GM12878 (cell line): ENCODE data around the gene RFX3. TPM values are rescaled to one million over a fixed set of nuclear protein-coding genes. Genes with fewer than 3 reads are reported as not detected.

Source experiments
- ATAC-seq: fragments of 200-7000 bp; cut with Tn5 transposase; 3 replicates; pipeline ENCODE4 v1.9.1; 2020; ENCODE audit warnings: mild to moderate bottlenecking, moderate library complexity
- BruUV-seq: library from RNA; stranded (reverse); fragments of 400-500 nt; replicated peaks from 2 replicates; lab custom pipeline; 2021; lab: Mats Ljungman, UMichigan
- CTCF ChIA-PET: fragments of 300-600 bp; sonication (Branson Sonifier 250); formaldehyde crosslinking; extraction: SDS; loops from one replicate; lab custom pipeline; 2021; ENCODE audit warnings: inconsistent platforms; lab: Yijun Ruan, JAX
- POLR2A ChIA-PET: fragments of 350-600 bp; formaldehyde crosslinking; extraction: SDS; loops from one replicate; lab custom pipeline; 2021; ENCODE audit warnings: inconsistent platforms; lab: Charles Lee
- RAD21 ChIA-PET: fragments of 300-600 bp; sonication (Branson Sonifier 250); formaldehyde crosslinking; loops from one replicate; lab custom pipeline; 2023; ENCODE audit warnings: antibody characterized with exemption; ENCODE audit not compliant: unreplicated experiment; lab: Charles Lee
- SMC1A ChIA-PET: fragments of 300-600 bp; sonication (Branson Sonifier 250); formaldehyde crosslinking; loops from one replicate; lab custom pipeline; 2023; ENCODE audit not compliant: unreplicated experiment, uncharacterized antibody; lab: Charles Lee
- DNase-seq: peaks from one replicate; pipeline ENCODE4 v3.0.0-alpha.2; 2011; ENCODE audit warnings: low read depth, low spot score
- FAIRE-seq: peaks from 3 replicates; lab custom pipeline; 2011; peaks lifted over from hg19 to GRCh38; lab: Jason Lieb, UNC
- H2AFZ ChIP-seq: 2 replicates; pipeline ENCODE4 v1.6.0; 2011; ENCODE audit warnings: low read depth, low read length, control low read depth; ENCODE audit not compliant: control insufficient read depth
- H3K27ac ChIP-seq: 2 replicates; pipeline ENCODE4 v1.5.1; 2011; ENCODE audit warnings: control low read depth; ENCODE audit not compliant: control insufficient read depth, insufficient read depth
- H3K27me3 ChIP-seq, 2 experiments: replicated peaks in 1 of 2; 2 replicates each; pipeline versions ENCODE4 v1.6.0 to v1.6.1; 2011; ENCODE audit warnings: low read length in 1 of 2; ENCODE audit not compliant: control insufficient read depth in 2 of 2, insufficient read depth in 2 of 2
- H3K36me3 ChIP-seq, 2 experiments: 2 replicates each; pipeline ENCODE4 v1.5.1; 2011; ENCODE audit warnings: low read length in 1 of 2; ENCODE audit not compliant: control insufficient read depth in 2 of 2, insufficient read depth in 2 of 2
- H3K4me1 ChIP-seq: 2 replicates; pipeline ENCODE4 v1.6.1; 2011; ENCODE audit warnings: mild to moderate bottlenecking, low read length, moderate library complexity, mixed read lengths; ENCODE audit not compliant: control insufficient read depth, insufficient read depth
- H3K4me2 ChIP-seq: 2 replicates; pipeline ENCODE4 v1.6.0; 2011; ENCODE audit warnings: control low read depth; ENCODE audit not compliant: control insufficient read depth, insufficient read depth
- H3K4me3 ChIP-seq: fragments of 200-600 bp; sonication (generic); 2 replicates; pipeline ENCODE4 v1.5.1; 2016
- H3K79me2 ChIP-seq: 2 replicates; pipeline ENCODE4 v1.6.0; 2011; ENCODE audit warnings: low read length; ENCODE audit not compliant: control insufficient read depth, insufficient read depth
- H3K9ac ChIP-seq: 2 replicates; pipeline ENCODE4 v1.8.0; 2011; ENCODE audit warnings: low read length, control low read depth, mixed read lengths; ENCODE audit not compliant: control insufficient read depth, insufficient read depth
- H3K9me3 ChIP-seq: replicated peaks from 3 replicates; pipeline ENCODE4 v1.5.1; 2011; ENCODE audit warnings: mild to moderate bottlenecking, low read length; ENCODE audit not compliant: control insufficient read depth, insufficient read depth
- H4K20me1 ChIP-seq: 2 replicates; pipeline ENCODE4 v1.6.0; 2011; ENCODE audit not compliant: control insufficient read depth, insufficient read depth
- CREB1 ChIP-seq: IDR thresholded peaks from 2 replicates; pipeline ENCODE4 v1.6.1; 2012; ENCODE audit warnings: low read depth, mild to moderate bottlenecking, inconsistent platforms
- DPF2 ChIP-seq: fragments of 450-650 bp; IDR thresholded peaks from 2 replicates; pipeline ENCODE4 v1.6.1; 2017; ENCODE audit warnings: mild to moderate bottlenecking
- POLR2A ChIP-seq: IDR thresholded peaks from 2 replicates; pipeline ENCODE4 v1.6.1; 2011; ENCODE audit warnings: low read depth, mild to moderate bottlenecking, low read length
- YBX1 ChIP-seq: fragments of 450-650 bp; IDR thresholded peaks from 2 replicates; pipeline ENCODE4 v1.6.1; 2016; ENCODE audit warnings: antibody characterized with exemption
- WGBS: methylation state at CpG from one replicate; pipeline ENCODE4 v1.1.6; 2016; ENCODE audit warnings: low lambda C conversion rate; ENCODE audit not compliant: insufficient replicate concordance, insufficient coverage; ENCODE audit errors: missing lambda C conversion rate; 5-methylcytosine and 5-hydroxymethylcytosine counted together
- in situ Hi-C: fragments of 300-500 bp; cut with MboI; formaldehyde crosslinking; loops from 9 replicates; pipeline ENCODE4 v1.14.3; 2018; ENCODE audit warnings: mixed read lengths
- intact Hi-C: fragments of 100-400 bp; cut with micrococcal nuclease; formaldehyde crosslinking; loops from one replicate; pipeline ENCODE4 v1.14.2; 2022; ENCODE audit not compliant: unreplicated experiment
- polyA plus RNA-seq, 11 experiments: library from polyadenylated mRNA; depleted of rRNA in 4 of 11; unstranded in 6 of 11; stranded (reverse) in 5 of 11; fragments of >200 nt; fragmentation: Nextera tagmentation in 4 of 11; fragmentation: Illumina TruSeq in 1 of 11; extraction: Ambion mirVana in 4 of 11; extraction: Trizol in 1 of 11; gene quantifications; 1 replicate in 1 of 11; 2 replicates in 10 of 11; pipeline versions ENCODE4 v1.2.1 to v1.2.3, GENCODE V29; 2011 to 2016; ENCODE audit warnings: inconsistent platforms in 2 of 11, missing spikeins in 2 of 11, low read depth in 1 of 11
- total RNA-seq, 4 experiments: library from RNA; depleted of rRNA in 3 of 4; stranded (reverse); fragments of >200 nt in 3 of 4; fragmentation: Illumina TruSeq in 1 of 4; extraction: Trizol in 1 of 4; gene quantifications; 2 replicates each; pipeline versions ENCODE4 v1.2.1 to v1.2.3, GENCODE V29; 2013 to 2021
- TF ChIP-seq, protein P1 (sequence below): IDR thresholded peaks from 2 replicates; pipeline ENCODE4 v1.6.1; 2011; ENCODE audit warnings: borderline replicate concordance, low read depth, mild to moderate bottlenecking, moderate library complexity, low read length; ENCODE audit not compliant: insufficient read depth, poor library complexity, severe bottlenecking

Gene RFX3
- total and polyA plus RNA-seq, 10 of the 15 experiments (the other 5 are each of a cell fraction or from before 2014, with no cell fraction given), result 1.2 to 26.4 (median 6.7) TPM

DNA sequence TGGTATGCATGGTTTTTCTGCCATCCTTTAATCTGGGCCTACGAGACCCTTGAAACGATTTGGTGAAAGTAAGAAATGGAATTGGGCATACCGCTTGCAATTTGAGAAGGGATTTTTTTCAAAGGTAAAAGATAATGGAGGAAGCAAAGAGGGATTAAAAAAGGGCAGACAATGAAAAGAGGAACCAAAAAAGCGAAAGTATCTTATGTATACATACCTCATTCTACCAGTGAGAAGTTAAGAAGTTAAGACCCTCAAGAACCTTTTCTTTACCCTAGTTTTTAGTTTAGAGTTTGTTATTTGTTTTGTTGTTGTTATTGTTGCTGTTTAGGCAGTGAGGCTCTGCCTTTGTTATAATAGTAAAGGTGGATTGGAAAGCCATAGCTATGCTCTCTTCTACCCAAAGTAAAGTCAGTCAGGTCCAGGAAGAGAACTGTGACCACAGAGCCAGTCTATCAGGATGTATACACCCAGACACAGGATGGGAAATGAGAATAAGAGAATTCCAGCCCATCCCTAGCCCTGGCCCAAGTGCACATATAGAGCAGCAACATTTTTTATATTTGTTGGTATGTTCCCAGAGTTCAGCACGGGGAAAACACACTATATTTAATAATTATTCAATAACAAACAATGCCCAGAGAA is 166.6 kb downstream of the RFX3 start (continued):
- TF ChIP-seq, protein P1, sequence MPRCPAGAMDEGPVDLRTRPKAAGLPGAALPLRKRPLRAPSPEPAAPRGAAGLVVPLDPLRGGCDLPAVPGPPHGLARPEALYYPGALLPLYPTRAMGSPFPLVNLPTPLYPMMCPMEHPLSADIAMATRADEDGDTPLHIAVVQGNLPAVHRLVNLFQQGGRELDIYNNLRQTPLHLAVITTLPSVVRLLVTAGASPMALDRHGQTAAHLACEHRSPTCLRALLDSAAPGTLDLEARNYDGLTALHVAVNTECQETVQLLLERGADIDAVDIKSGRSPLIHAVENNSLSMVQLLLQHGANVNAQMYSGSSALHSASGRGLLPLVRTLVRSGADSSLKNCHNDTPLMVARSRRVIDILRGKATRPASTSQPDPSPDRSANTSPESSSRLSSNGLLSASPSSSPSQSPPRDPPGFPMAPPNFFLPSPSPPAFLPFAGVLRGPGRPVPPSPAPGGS, result no peak

DNA sequence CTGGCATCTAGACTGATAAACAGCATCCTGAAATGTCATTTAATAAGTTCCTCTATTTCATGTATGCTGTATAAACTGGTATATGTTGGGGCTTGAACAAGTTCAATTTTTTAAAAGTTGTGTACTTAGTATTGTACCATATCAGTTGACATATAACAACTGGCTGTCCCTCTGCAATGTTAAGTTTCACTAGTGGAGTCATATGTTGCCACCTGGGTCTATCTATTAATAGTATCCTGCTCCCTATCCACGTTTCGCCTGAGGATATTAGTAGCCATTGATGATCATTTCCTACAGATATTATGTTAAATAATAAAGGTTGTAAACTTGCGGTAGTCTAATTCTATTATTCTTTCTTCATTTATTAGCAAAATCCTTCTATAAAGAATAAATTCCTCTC is 177.6 kb downstream of the RFX3 start:
- H3K9ac ChIP-seq, result no peak overlapping the region
- no TSS peak for BruUV-seq
- H2AFZ ChIP-seq, result no peak overlapping the region
- no peak overlapping the region for H3K4me3 ChIP-seq
- POLR2A ChIA-PET, result no interaction called here
- intact Hi-C loops (no loop called here), in situ Hi-C loops (no loop called here)
- TF ChIP-seq YBX1 (no peak), POLR2A (no peak), CREB1 (no peak), DPF2 (no peak)
- no peaks in the 10 kb centered on the region for H4K20me1 ChIP-seq
- no peak for DNase-seq
- H3K36me3 ChIP-seq, result no peaks in the 10 kb centered on the region
- no peak overlapping the region for H3K27ac ChIP-seq
- CTCF ChIA-PET, result no interaction called here
- no peak for FAIRE-seq
- no peaks in the 10 kb centered on the region; the same call in 1 of the 3 replicates for H3K9me3 ChIP-seq
- no peaks in the 10 kb centered on the region for H3K27me3 ChIP-seq
- RAD21 ChIA-PET, result no interaction called here
- ATAC-seq, result no peak
- WGBS, result 100% methylated on average over 3 of the region's 3 CpGs
- SMC1A ChIA-PET, result no interaction called here
- no peaks in the 10 kb centered on the region; the same call in 1 of the 2 replicates for H3K79me2 ChIP-seq
- H3K4me1 ChIP-seq, result no peaks in the 10 kb centered on the region
- H3K4me2 ChIP-seq, result no peak overlapping the region
